Thyroid gland (tissue), 4 donors: Measurements from ENCODE around the gene STX8.

Experiments
- CTCF ChIP-seq, 6 experiments: fragments of 200-600 bp in 3 of 6; fragments of 450-650 bp in 3 of 6; sonication (generic) in 3 of 6; IDR thresholded peaks; one replicate each; pipeline ENCODE4 v1.5.1; 2016 to 2019; ENCODE audit warnings: antibody characterized with exemption in 6 of 6, mild to moderate bottlenecking in 2 of 6, inconsistent platforms in 1 of 6, moderate library complexity in 1 of 6
- POLR2A ChIP-seq, 2 donors: fragments of 450-650 bp; IDR thresholded peaks; one replicate each; pipeline ENCODE4 v1.6.1; 2017; ENCODE audit warnings: antibody characterized with exemption in 2 of 2, mild to moderate bottlenecking in 2 of 2, moderate library complexity in 1 of 2

- TF ChIP-seq POLR2A (IDR thresholded peaks at IDR 0.05) (no peak), CTCF (IDR thresholded peaks at IDR 0.05) (no peak)
These were observed 58.2 kb downstream of the STX8 start for GRCh38 chr17:9517396-9517795.
